HCT116 (cell line): ENCODE data around the gene GADD45A. TPM values are rescaled to one million over a fixed set of nuclear protein-coding genes. Genes with fewer than 3 reads are reported as not detected.

ENCODE experiments used
- ATAC-seq: fragments of 200-7000 bp; cut with Tn5 transposase; 2 replicates; pipeline ENCODE4 v1.9.1; 2020; ENCODE audit warnings: mild to moderate bottlenecking, moderate library complexity
- BruUV-seq: library from RNA; stranded (reverse); fragments of 400-500 nt; replicated peaks from 2 replicates; lab custom pipeline; 2021; lab: Mats Ljungman, UMichigan
- CTCF ChIA-PET: fragments of 300-600 bp; sonication (Branson Sonifier 250); formaldehyde crosslinking; loops from one replicate; lab custom pipeline; 2021; ENCODE audit warnings: antibody characterized with exemption; lab: Charles Lee
- POLR2A ChIA-PET: fragments of 300-600, 350-600 bp; sonication (Branson Sonifier 250); formaldehyde crosslinking; loops from one replicate; lab custom pipeline; 2021; ENCODE audit warnings: antibody characterized with exemption; lab: Charles Lee
- RAD21 ChIA-PET, 2 experiments: fragments of 300-600 bp; sonication (Branson Sonifier 250); formaldehyde crosslinking; loops; one replicate each; lab custom pipeline; 2023; ENCODE audit warnings: low total read pairs in 2 of 2; ENCODE audit not compliant: uncharacterized antibody in 2 of 2, unreplicated experiment in 2 of 2, low non-redundant PET in 1 of 2; lab: Charles Lee
- DNase-seq: peaks from one replicate; pipeline ENCODE4 v3.0.0-alpha.2; 2010; ENCODE audit warnings: low read depth, low spot score
- H2AFZ ChIP-seq: fragments of 200-600 bp; shearing (Covaris generic), sonication (generic); 2 replicates; pipeline ENCODE4 v1.6.1; 2017; ENCODE audit warnings: low read depth, mixed run types, mixed read lengths, antibody characterized with exemption, low read length; ENCODE audit not compliant: poor library complexity, severe bottlenecking
- H3K27ac ChIP-seq: 2 replicates; pipeline ENCODE4 v1.5.1; 2012; ENCODE audit warnings: low read depth, low read length
- H3K27me3 ChIP-seq: fragments of 200-600 bp; sonication (generic); 2 replicates; pipeline ENCODE4 v1.6.1; 2016; ENCODE audit warnings: mixed run types, low read length, mixed read lengths; ENCODE audit not compliant: insufficient read depth
- H3K36me3 ChIP-seq, 2 experiments: fragments of 200-500 bp in 1 of 2; fragments of 200-600 bp in 1 of 2; sonication (Bioruptor generic) in 1 of 2; sonication (generic) in 1 of 2; 2 replicates each; pipeline versions ENCODE4 v1.5.1 to v1.6.1; 2014 to 2016; ENCODE audit warnings: low read length in 2 of 2, inconsistent platforms in 1 of 2, mixed read lengths in 1 of 2, mixed run types in 1 of 2; ENCODE audit not compliant: insufficient read depth in 2 of 2, control insufficient read depth in 1 of 2
- H3K4me1 ChIP-seq, 2 experiments: fragments of 200-600 bp in 1 of 2; sonication (generic) in 1 of 2; 2 replicates each; pipeline versions ENCODE4 v1.5.1 to v1.6.1; 2012 to 2017; ENCODE audit warnings: low read length in 2 of 2, inconsistent platforms in 1 of 2, mild to moderate bottlenecking in 1 of 2, mixed read lengths in 1 of 2, mixed run types in 1 of 2, moderate library complexity in 1 of 2; ENCODE audit not compliant: insufficient read depth in 2 of 2, control insufficient read depth in 1 of 2
- H3K4me2 ChIP-seq: fragments of 200-600 bp; sonication (generic); 2 replicates; pipeline ENCODE4 v1.6.1; 2017; ENCODE audit warnings: mixed run types, low read length, mixed read lengths
- H3K4me3 ChIP-seq, 2 experiments: fragments of 200-600 bp in 1 of 2; sonication (generic) in 1 of 2; replicated peaks in 1 of 2; 2 replicates each; pipeline ENCODE4 v1.5.1; 2011 to 2016; ENCODE audit warnings: low read length in 2 of 2, control low read depth in 1 of 2, low read depth in 1 of 2, mild to moderate bottlenecking in 1 of 2, mixed read lengths in 1 of 2, mixed run types in 1 of 2
- H3K79me2 ChIP-seq: fragments of 200-600 bp; sonication (generic); 2 replicates; pipeline ENCODE4 v1.6.1; 2017; ENCODE audit warnings: mild to moderate bottlenecking, mixed run types, low read length, moderate library complexity, mixed read lengths; ENCODE audit not compliant: insufficient read depth
- H3K9ac ChIP-seq: fragments of 200-600 bp; sonication (generic); 2 replicates; pipeline ENCODE4 v1.6.1; 2016; ENCODE audit warnings: low read length, mixed read lengths
- H3K9me2 ChIP-seq: fragments of 200-600 bp; sonication (generic), shearing (Covaris generic); 2 replicates; pipeline ENCODE4 v1.6.1; 2017; ENCODE audit warnings: mixed run types, mild to moderate bottlenecking, moderate library complexity; ENCODE audit not compliant: insufficient read depth
- H3K9me3 ChIP-seq, 2 experiments: fragments of 200-500 bp in 1 of 2; fragments of 200-600 bp in 1 of 2; sonication (Bioruptor generic) in 1 of 2; sonication (generic) in 1 of 2; 2 replicates each; pipeline ENCODE4 v1.6.1; 2014 to 2017; ENCODE audit warnings: low read length in 2 of 2, mixed read lengths in 2 of 2, inconsistent platforms in 1 of 2, low read depth in 1 of 2, mild to moderate bottlenecking in 1 of 2, mixed run types in 1 of 2, moderate library complexity in 1 of 2; ENCODE audit not compliant: control insufficient read depth in 1 of 2, insufficient read depth in 1 of 2
- H4K20me1 ChIP-seq: fragments of 200-600 bp; sonication (generic), shearing (Covaris generic); 2 replicates; pipeline ENCODE4 v1.6.1; 2017; ENCODE audit warnings: mixed run types, mild to moderate bottlenecking, moderate library complexity; ENCODE audit not compliant: insufficient read depth
- EGR1 ChIP-seq: IDR thresholded peaks from 2 replicates; pipeline ENCODE4 v1.6.1; 2012; ENCODE audit warnings: low read depth
- EZH2 ChIP-seq: fragments of 200-600 bp; sonication (generic); IDR thresholded peaks from 2 replicates; pipeline ENCODE4 v1.6.1; 2017; ENCODE audit warnings: antibody characterized with exemption, mixed run types
- FOSL1 ChIP-seq: IDR thresholded peaks from 2 replicates; pipeline ENCODE4 v1.6.1; 2012; ENCODE audit warnings: low read depth
- JUND ChIP-seq: IDR thresholded peaks from 2 replicates; pipeline ENCODE4 v1.6.1; 2012
- RAD21 ChIP-seq: IDR thresholded peaks from 2 replicates; pipeline ENCODE4 v1.6.1; 2012; ENCODE audit warnings: low read depth, mild to moderate bottlenecking
- SIN3A ChIP-seq: IDR thresholded peaks from 2 replicates; pipeline ENCODE4 v1.6.1; 2012; ENCODE audit warnings: low read depth
- SP1 ChIP-seq: IDR thresholded peaks from 2 replicates; pipeline ENCODE4 v1.6.1; 2012; ENCODE audit warnings: low read depth
- SRF ChIP-seq: IDR thresholded peaks from 2 replicates; pipeline ENCODE4 v1.6.1; 2012; ENCODE audit warnings: low read depth
- TCF7L2 ChIP-seq: IDR thresholded peaks from 2 replicates; pipeline ENCODE4 v1.7.0; 2011; ENCODE audit warnings: borderline replicate concordance, inconsistent platforms; ENCODE audit not compliant: insufficient read depth, insufficient read length; ENCODE audit errors: extremely low read depth
- YY1 ChIP-seq: IDR thresholded peaks from 2 replicates; pipeline ENCODE4 v1.6.1; 2011; ENCODE audit warnings: low read length, low read depth, moderate library complexity, mild to moderate bottlenecking; ENCODE audit not compliant: insufficient replicate concordance; ENCODE audit errors: extremely low read depth
- ZFX ChIP-seq: fragments of 450-650 bp; IDR thresholded peaks from 2 replicates; pipeline ENCODE4 v1.6.1; 2017
- intact Hi-C: fragments of 100-400 bp; cut with micrococcal nuclease; formaldehyde crosslinking; loops from 2 replicates; pipeline ENCODE4 v1.10.0; 2022
- total RNA-seq: library from RNA; stranded (reverse); gene quantifications from one replicate; pipeline ENCODE4 v1.2.1, GENCODE V29; 2021; ENCODE audit not compliant: unreplicated experiment
- TF ChIP-seq, protein P1 (sequence below): IDR thresholded peaks from 2 replicates; pipeline ENCODE4 v1.6.1; 2012; ENCODE audit warnings: low read depth
- TF ChIP-seq, protein P2 (sequence below): IDR thresholded peaks from 2 replicates; pipeline ENCODE4 v1.6.1; 2012
- TF ChIP-seq, protein P3 (sequence below): IDR thresholded peaks from 2 replicates; pipeline ENCODE4 v1.6.1; 2011; ENCODE audit warnings: mild to moderate bottlenecking, low read length, moderate library complexity; ENCODE audit not compliant: insufficient replicate concordance; ENCODE audit errors: extremely low read depth

The GADD45A gene
- total RNA-seq, 1 experiment from 2014 or later: 105 TPM

DNA sequence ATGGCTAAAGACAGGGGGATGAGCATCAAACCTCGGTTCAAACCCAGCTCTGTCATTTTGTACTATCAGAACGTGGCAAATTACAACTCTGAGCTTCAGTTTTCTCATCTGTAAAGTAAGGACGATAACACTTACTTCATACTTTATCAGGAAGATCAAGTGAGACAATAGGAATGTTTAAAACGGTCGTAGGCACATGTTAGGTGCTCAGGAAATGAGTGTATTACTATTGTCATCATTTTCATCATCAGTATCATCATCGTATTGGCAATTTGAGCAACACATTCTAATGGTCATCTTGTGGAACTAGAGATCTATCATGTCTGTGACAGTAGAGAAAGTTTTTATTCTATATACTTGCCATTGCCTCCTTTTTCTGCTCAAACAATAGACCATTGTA, 22.1 kb upstream of the GADD45A start:
- Histone ChIP-seq H3K9me2 (no peaks in the 10 kb centered on the region), H3K4me2 (no peak overlapping the region), H3K36me3 (no peaks in the 10 kb centered on the region), H2AFZ (no peak overlapping the region), H4K20me1 (no peaks in the 10 kb centered on the region), H3K27ac (no peak overlapping the region), H3K79me2 (no peaks in the 10 kb centered on the region), H3K4me1 (no peaks in the 10 kb centered on the region), H3K27me3 (no peaks in the 10 kb centered on the region), H3K9me3 (no peaks in the 10 kb centered on the region), H3K4me3 (no peak overlapping the region), H3K9ac (no peak overlapping the region)
- ATAC-seq (no peak), DNase-seq (no peak)
- no TSS peak for BruUV-seq
- ChIA-PET POLR2A (no interaction called here), RAD21 (no interaction called here), CTCF (no interaction called here)
- TF ChIP-seq RAD21 (no peak), ZFX (no peak), EGR1 (no peak), FOSL1 (no peak), TCF7L2 (no peak), YY1 (no peak), EZH2 (no peak), JUND (no peak), SRF (no peak), SP1 (no peak), SIN3A (no peak)
- TF ChIP-seq, protein P1, sequence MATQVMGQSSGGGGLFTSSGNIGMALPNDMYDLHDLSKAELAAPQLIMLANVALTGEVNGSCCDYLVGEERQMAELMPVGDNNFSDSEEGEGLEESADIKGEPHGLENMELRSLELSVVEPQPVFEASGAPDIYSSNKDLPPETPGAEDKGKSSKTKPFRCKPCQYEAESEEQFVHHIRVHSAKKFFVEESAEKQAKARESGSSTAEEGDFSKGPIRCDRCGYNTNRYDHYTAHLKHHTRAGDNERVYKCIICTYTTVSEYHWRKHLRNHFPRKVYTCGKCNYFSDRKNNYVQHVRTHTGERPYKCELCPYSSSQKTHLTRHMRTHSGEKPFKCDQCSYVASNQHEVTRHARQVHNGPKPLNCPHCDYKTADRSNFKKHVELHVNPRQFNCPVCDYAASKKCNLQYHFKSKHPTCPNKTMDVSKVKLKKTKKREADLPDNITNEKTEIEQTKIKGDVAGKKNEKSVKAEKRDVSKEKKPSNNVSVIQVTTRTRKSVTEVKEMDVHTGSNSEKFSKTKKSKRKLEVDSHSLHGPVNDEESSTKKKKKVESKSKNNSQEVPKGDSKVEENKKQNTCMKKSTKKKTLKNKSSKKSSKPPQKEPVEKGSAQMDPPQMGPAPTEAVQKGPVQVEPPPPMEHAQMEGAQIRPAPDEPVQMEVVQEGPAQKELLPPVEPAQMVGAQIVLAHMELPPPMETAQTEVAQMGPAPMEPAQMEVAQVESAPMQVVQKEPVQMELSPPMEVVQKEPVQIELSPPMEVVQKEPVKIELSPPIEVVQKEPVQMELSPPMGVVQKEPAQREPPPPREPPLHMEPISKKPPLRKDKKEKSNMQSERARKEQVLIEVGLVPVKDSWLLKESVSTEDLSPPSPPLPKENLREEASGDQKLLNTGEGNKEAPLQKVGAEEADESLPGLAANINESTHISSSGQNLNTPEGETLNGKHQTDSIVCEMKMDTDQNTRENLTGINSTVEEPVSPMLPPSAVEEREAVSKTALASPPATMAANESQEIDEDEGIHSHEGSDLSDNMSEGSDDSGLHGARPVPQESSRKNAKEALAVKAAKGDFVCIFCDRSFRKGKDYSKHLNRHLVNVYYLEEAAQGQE: no peak
- TF ChIP-seq, protein P2, sequence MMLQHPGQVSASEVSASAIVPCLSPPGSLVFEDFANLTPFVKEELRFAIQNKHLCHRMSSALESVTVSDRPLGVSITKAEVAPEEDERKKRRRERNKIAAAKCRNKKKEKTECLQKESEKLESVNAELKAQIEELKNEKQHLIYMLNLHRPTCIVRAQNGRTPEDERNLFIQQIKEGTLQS: no peak
- TF ChIP-seq, protein P3, sequence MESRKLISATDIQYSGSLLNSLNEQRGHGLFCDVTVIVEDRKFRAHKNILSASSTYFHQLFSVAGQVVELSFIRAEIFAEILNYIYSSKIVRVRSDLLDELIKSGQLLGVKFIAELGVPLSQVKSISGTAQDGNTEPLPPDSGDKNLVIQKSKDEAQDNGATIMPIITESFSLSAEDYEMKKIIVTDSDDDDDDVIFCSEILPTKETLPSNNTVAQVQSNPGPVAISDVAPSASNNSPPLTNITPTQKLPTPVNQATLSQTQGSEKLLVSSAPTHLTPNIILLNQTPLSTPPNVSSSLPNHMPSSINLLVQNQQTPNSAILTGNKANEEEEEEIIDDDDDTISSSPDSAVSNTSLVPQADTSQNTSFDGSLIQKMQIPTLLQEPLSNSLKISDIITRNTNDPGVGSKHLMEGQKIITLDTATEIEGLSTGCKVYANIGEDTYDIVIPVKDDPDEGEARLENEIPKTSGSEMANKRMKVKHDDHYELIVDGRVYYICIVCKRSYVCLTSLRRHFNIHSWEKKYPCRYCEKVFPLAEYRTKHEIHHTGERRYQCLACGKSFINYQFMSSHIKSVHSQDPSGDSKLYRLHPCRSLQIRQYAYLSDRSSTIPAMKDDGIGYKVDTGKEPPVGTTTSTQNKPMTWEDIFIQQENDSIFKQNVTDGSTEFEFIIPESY: no peak
- intact Hi-C loops: no loop called here
